WERI-Rb-1 (cell line): ENCODE results near the gene INTS3.
"Not testable (repeated sequence)": the region's sequence is repeated elsewhere in the genome, so short reads cannot be mapped to it uniquely, and the experiment has no call there.

Source experiments
- DNase-seq: peaks from one replicate; pipeline ENCODE4 v3.0.0-alpha.2; 2020
- H3K27ac ChIP-seq: fragments of 250-450 bp; sonication (Bioruptor Pico); 2 replicates; pipeline ENCODE4 v1.5.1; 2020; ENCODE audit warnings: mild to moderate bottlenecking, moderate library complexity
- H3K27me3 ChIP-seq: fragments of 250-450 bp; sonication (Bioruptor Pico); 2 replicates; pipeline ENCODE4 v1.5.1; 2021; ENCODE audit warnings: mild to moderate bottlenecking, low read depth, moderate library complexity; ENCODE audit not compliant: insufficient read depth, severe bottlenecking
- H3K36me3 ChIP-seq: fragments of 250-450 bp; sonication (Bioruptor Pico); 2 replicates; pipeline ENCODE4 v1.5.1; 2020; ENCODE audit warnings: mild to moderate bottlenecking, moderate library complexity
- H3K4me3 ChIP-seq: 2 replicates; pipeline ENCODE4 v1.5.1; 2011; ENCODE audit warnings: low read depth, mild to moderate bottlenecking, control low read depth, low read length
- H3K9me3 ChIP-seq: fragments of 250-450 bp; sonication (Bioruptor Pico); 2 replicates; pipeline ENCODE4 v1.5.1; 2021; ENCODE audit warnings: mild to moderate bottlenecking, moderate library complexity; ENCODE audit not compliant: severe bottlenecking
- CTCF ChIP-seq: IDR thresholded peaks from 2 replicates; pipeline ENCODE4 v1.5.1; 2011; ENCODE audit warnings: low read depth, mild to moderate bottlenecking, control low read depth, inconsistent platforms, low read length

The INTS3 gene

DNA sequence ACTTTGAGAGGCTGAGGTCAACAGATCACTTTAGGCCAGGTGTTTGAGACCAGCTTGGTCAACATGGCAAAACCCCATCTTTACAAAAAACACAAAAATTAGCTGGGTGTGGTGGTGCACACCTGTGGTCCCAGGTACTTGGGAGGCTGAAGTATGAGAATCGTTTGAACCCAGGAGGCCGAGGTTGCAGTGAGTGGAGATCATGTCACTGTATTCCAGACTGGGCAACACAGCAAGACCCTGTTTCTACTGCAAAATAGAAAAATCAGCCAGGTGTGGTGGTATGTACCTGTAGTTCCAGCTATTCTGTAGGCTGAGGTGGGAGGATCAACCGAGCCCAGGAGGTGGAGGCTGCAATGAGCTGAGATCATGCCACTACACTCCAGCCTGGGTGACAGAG lies 4.2 kb upstream of the INTS3 start:
- no peaks in the 10 kb centered on the region for H3K27me3 ChIP-seq
- no peaks in the 10 kb centered on the region for H3K9me3 ChIP-seq
- no peak for TF ChIP-seq CTCF
- DNase-seq = no peak
- H3K27ac ChIP-seq = no peak overlapping the region
- H3K4me3 ChIP-seq = no peak overlapping the region
- H3K36me3 ChIP-seq = no peaks in the 10 kb centered on the region

DNA sequence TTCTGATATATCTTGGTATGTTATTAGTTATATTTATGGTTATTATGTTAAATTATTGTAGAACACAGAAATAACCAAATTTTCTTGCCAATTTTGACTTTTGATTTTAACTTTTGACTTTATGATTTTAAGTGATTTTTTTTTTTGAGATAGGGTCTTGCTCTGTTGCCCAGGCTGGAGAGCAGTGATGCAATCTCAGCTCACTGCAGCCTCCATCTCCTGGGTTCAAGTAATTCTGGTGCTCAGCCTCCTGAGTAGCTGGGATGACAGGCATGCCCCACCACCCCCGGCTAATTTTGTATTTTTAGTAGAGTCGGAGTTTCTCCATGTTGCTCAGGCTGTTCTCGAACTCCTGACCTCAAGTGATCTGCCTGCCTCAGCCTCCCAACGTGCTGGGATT lies 3.2 kb upstream of the INTS3 start:
- not testable (repeated sequence) for H3K27me3 ChIP-seq, H3K27ac ChIP-seq, H3K4me3 ChIP-seq, H3K36me3 ChIP-seq, DNase-seq, H3K9me3 ChIP-seq

DNA sequence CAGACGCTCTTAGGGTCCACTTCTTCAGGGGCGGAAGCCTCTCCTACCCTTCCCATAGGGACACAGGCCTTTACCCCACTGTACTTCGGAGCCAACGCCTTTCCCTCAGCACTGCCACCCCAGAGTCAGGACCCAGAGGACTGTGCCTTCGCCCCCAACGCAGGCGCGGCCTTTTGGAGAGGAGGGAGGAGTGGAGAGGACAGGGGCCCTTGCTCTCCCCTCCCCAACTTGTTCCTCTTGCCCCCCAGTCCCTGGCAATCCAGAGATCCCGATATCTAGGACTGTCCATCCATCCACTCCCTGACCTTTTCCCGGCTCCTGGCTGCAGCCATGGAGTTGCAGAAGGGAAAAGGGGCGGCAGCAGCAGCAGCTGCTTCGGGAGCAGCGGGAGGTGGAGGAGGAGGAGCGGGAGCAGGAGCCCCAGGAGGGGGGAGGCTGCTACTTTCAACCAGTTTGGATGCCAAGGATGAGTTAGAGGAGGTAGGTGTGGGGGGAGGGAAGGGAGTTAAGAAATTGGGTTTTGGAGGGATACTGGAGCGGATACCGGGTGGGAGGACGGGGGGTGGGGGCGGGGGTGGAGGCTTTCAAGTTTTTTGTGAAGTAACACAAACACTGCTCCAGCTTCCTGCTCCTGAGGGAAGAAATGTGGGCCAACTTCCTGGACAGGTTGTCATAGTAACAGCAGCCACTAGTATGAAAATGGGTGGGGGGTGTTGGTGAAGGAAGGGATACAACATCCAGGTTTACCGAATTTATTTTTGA lies 636 bp downstream of the INTS3 start:
- Histone ChIP-seq H3K27ac (peak overlapping the region; percentile 93), H3K9me3 (no peaks in the 10 kb centered on the region), H3K27me3 (no peaks in the 10 kb centered on the region), H3K4me3 (peak overlapping the region; percentile 92), H3K36me3 (peaks cover 14% of the 10 kb centered on the region)
- no peak for TF ChIP-seq CTCF
- DNase-seq = peak; percentile 81

DNA sequence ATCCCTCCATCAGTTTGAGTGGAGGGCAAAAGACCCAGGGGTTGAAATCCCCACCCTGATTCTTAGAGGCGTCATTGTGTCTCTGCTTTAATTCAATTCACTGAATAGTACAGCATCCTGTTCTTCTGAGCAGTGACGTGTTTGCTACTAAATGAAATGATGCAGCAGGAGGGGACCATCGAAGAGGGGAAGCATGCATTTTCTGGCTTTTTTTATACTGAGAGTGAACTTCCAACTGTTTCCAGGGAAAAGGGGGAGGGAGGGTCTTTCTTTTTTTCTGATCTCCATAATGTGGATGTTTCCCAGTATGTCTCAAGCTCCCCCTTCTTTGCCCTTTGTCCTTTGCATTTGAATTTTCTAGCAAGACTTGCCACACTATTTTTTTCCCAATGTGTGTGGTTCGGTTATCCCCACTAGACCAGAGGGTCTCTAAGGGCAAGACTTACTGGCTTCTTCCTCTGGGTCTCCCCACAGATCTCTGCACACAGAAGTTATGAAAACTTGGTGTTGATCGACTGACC lies 2.7 kb downstream of the INTS3 start:
- Histone ChIP-seq H3K36me3 (peaks cover 16% of the 10 kb centered on the region), H3K27me3 (no peaks in the 10 kb centered on the region), H3K27ac (no peak overlapping the region), H3K4me3 (no peak overlapping the region), H3K9me3 (no peaks in the 10 kb centered on the region)
- no peak for TF ChIP-seq CTCF
- no peak for DNase-seq

DNA sequence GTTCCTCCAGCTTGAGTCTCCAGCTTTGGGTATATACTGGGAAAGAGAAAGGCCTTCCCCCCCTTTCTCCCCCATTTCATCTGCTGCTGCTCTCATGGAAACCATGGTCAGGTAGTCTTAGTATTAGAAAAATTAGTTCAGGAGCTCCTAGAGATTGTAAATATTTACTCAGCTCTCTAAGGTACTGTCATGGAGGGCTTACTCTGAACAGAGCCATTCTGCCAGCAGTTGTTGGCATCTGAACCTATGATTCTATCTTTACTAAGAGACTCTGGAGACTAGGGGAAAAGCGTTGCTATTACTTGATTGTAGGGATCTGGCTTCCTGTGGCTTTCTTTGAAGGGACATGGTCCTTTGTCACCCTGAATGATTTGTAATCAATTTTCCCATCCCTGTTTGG lies 6.1 kb downstream of the INTS3 start:
- DNase-seq = no peak
- Histone ChIP-seq H3K9me3 (no peaks in the 10 kb centered on the region), H3K36me3 (peaks cover 21% of the 10 kb centered on the region), H3K27me3 (no peaks in the 10 kb centered on the region), H3K4me3 (no peak overlapping the region), H3K27ac (peak overlapping the region; percentile 27; the same call in 1 of the 2 replicates)
- no peak for TF ChIP-seq CTCF

GRCh38 chr1:153734396-153735089 lies 6.7 kb downstream of the INTS3 start:
- TF ChIP-seq CTCF = no peak
- no peak for DNase-seq
- peak overlapping the region; percentile 27; the same call in 1 of the 2 replicates for H3K27ac ChIP-seq
- H3K36me3 ChIP-seq = peaks cover 21% of the 10 kb centered on the region
- H3K27me3 ChIP-seq = no peaks in the 10 kb centered on the region
- no peaks in the 10 kb centered on the region for H3K9me3 ChIP-seq
- no peak overlapping the region for H3K4me3 ChIP-seq
